Measurements from ENCODE around the gene RRP8. TPM values are rescaled to one million over a fixed set of nuclear protein-coding genes. Genes with fewer than 3 reads are reported as not detected.

Gene RRP8
- polyA plus RNA-seq, 3 donors from 2014 or later = 17.6 to 25.7 (median 18.3) TPM

DNA sequence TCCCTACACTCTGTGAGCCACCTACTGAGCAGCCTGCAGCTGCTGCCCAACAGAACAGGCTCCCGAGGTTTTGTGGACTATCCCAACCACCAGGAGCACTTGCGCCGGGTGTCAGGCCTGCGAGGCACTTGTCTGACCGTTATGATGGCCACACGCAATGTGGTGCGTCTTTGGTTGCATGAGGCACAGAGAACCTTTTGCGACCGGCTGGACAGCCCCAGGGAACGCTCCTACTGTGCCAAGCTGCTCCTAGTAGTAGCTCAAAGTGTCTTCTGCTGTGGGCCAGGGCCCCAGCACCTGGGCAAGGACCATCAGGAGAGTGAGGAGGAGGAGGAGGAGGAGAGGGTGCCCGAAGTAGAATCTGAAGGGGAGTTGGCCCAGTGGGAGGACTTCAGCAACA, 46.4 kb downstream of the RRP8 start:
- no peaks in the 10 kb centered on the region for H3K4me1 Mint-ChIP-seq
- no peak overlapping the region for H3K4me3 Mint-ChIP-seq
- peaks cover 4 to 16% (median 12%) of the 10 kb centered on the region in 3 donors for H3K36me3 Mint-ChIP-seq
- no peak for DNase-seq
- peaks cover 0 to 4% (median 0%) of the 10 kb centered on the region in 3 donors for H3K27me3 Mint-ChIP-seq (ENCODE audit: low read depth in 3 of 3)
- no peaks in the 10 kb centered on the region for H3K9me3 Mint-ChIP-seq
- no peak overlapping the region for H3K27ac Mint-ChIP-seq

DNA sequence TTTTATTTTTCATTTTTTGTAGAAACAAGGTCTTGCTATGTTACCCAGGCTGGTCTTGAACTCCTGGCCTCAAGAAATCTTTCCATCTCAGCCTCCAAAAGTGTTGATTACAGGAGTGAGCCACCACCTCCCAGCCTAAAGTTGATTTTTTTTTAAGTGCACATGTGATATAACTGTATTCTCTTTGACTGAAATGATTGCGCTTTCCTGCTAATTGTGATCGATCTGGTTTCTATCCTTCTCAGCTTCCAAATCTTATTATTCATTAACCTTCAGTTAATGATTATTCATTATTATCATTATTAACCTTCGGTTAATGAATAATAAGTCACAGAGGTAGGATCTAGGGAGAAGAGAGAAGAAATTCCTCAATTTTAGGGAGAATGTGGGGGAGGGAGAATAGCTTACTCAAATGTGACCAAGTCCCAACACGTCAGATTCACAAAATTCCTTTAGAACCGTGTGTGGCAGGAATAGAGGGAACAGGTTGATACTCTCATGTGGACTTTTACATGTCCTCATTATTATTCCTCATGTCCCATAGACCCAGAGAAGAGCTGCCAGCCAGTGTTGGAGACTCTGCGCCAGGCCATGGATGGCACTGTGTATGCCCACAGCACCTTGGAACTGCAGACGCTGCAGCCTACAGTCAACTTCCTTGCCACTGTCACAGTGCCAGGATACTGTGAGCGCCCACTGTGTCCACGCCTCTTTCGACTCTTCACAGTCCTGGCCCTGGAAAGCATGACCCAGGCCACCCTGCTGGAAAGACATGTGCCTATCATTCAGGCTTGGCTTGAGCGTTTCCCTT, 47.1 kb downstream of the RRP8 start:
- H3K4me1 Mint-ChIP-seq = no peaks in the 10 kb centered on the region
- H3K4me3 Mint-ChIP-seq = no peak overlapping the region
- H3K27me3 Mint-ChIP-seq (ENCODE audit: low read depth in 3 of 3) = peaks cover 0 to 4% (median 0%) of the 10 kb centered on the region in 3 donors
- H3K27ac Mint-ChIP-seq = peak overlapping the region in 1 of 6 donors; percentile 29
- H3K9me3 Mint-ChIP-seq = no peaks in the 10 kb centered on the region
- H3K36me3 Mint-ChIP-seq = peaks cover 4 to 8% (median 8%) of the 10 kb centered on the region in 3 donors
- no peak for DNase-seq

DNA sequence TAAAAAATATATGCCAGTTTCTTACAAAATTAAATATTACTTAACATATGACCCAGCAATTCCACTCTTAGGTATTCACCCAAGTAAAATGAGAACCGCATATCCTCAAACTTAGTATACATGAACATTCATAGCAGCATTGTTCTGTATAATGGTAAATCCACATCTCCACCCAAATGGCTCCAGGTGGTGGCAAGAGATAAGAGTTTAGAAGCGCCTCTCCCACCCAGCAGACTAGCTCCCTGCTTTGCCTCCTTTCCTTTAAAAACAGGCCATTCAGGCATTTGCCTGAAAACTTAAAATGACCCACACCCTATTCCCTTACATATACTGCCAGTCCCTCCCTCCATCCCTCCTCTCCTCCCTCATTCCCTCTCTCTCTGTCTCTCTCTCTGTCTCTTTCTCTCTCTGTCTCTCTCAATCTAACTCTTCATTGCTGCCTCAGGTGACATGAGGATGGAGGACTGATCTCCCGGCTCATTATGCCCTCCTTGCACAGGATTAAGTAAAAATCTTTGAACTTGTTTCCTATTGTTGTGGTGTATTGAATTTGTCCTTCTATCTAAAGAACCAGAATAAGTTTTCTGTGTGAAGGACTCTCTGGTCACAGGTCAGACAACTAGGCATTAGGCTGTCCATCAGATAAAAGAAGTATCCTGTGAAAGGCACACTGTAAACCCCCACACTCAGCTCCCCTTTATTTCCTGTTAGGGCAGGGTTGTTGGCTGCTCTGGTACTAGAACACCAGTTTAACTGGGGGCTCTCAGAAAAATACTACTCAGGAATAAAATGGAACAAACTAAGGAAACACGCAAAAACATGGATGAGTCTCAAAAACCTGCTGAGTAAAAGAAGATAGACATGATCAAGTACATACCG, 48.3 kb downstream of the RRP8 start:
- no peak overlapping the region for H3K27ac Mint-ChIP-seq

DNA sequence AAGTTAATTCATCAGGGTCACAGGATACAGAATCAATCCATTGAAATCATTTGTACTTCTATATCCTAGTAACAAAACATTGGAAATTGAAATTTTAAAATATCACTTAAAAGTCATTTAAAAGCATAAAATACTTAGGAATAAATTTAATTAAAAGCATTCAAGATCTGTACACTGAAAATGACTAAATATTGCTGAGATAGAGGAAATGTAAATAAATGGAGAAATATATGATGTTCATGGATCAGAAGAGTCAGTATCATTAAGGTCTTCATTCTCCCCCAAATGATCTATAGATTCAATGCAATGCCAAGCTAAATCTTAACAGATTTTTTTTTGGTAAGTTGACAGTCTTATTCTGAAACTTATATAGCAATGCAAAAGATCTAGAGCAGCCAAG, 49.8 kb downstream of the RRP8 start:
- Mint-ChIP-seq H3K27me3 (ENCODE audit: low read depth in 3 of 3) (peaks cover 0 to 2% (median 0%) of the 10 kb centered on the region in 3 donors), H3K4me3 (no peak overlapping the region), H3K36me3 (peaks cover 0 to 4% (median 0%) of the 10 kb centered on the region in 3 donors), H3K4me1 (no peaks in the 10 kb centered on the region), H3K27ac (no peak overlapping the region), H3K9me3 (no peaks in the 10 kb centered on the region)
- DNase-seq = no peak

More for the DNA sequence above, 48.3 kb downstream of the RRP8 start:
- Mint-ChIP-seq H3K36me3 (peaks cover 4 to 8% (median 6%) of the 10 kb centered on the region in 3 donors), H3K4me3 (no peak overlapping the region), H3K9me3 (no peaks in the 10 kb centered on the region), H3K27me3 (ENCODE audit: low read depth in 3 of 3) (peaks cover 0 to 4% (median 0%) of the 10 kb centered on the region in 3 donors), H3K4me1 (no peaks in the 10 kb centered on the region)
- DNase-seq = no peak

DNA sequence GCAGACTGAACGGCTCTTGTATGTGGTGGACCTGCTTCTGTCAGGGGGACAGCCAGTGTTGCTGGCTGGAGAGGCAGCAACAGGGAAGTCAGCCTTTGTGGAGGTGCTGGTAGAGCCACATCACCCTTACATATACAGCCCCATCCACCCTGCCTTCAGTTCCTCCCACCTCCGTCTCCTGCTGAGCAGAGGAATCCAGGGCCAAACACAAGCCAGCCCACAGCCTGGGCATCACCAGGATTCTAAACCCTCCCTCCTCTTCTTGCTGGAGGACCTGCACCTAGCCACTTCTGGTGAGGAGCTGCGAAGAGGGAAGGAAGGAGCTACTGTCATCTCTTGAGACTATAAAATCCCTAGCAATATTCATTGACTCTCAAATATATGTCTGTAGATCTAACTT, 54.8 kb downstream of the RRP8 start:
- Mint-ChIP-seq H3K27me3 (ENCODE audit: low read depth in 3 of 3) (no peaks in the 10 kb centered on the region), H3K27ac (no peak overlapping the region), H3K36me3 (no peaks in the 10 kb centered on the region), H3K4me3 (no peak overlapping the region), H3K4me1 (peaks cover 0 to 2% of the 10 kb centered on the region in 2 donors), H3K9me3 (no peaks in the 10 kb centered on the region)
- DNase-seq = no peak

DNA sequence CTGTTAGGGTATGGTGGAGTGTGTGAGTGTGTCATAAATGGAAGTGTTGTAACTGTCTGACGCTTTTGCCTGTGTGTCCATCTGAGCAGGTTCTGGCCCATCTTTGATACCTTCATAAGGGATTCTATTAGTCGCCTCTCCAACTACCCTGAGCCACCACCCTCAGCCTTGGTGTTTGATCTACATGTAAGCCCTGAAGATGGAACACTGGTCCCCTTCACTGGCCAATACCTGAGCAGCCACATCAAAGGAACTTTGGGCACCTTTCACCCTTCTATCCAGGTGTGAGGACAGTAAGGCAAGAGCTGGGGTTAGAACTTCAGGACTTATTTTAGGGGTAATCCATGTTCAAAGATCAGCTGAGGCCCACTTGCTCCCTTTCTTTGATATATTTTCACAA, 55.3 kb downstream of the RRP8 start:
- no peaks in the 10 kb centered on the region for H3K36me3 Mint-ChIP-seq
- H3K27me3 Mint-ChIP-seq (ENCODE audit: low read depth in 3 of 3) = no peaks in the 10 kb centered on the region
- no peaks in the 10 kb centered on the region for H3K9me3 Mint-ChIP-seq
- H3K4me3 Mint-ChIP-seq = no peak overlapping the region
- DNase-seq = no peak
- peaks cover 2 to 4% of the 10 kb centered on the region in 2 donors for H3K4me1 Mint-ChIP-seq
- peak overlapping the region in 1 of 6 donors; percentile 15 for H3K27ac Mint-ChIP-seq

DNA sequence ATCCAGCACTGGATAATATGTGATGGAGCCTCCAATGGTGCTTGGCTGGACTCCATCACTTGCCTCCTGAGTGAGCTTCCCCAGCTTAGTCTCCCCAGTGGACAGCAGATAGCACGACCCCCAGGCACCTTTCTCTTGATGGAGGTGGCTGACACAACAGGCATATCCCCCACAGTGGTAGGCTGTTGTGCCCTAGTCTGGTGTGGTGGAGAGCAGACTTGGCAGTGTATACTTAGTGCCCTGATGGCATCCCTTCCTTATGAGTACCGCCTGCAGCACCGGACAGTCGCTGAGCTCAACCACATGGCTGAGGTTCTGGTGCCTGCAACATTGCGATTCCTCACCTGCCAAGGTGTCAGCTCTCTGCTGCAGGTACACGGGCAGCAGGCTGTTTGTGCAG, 56.2 kb downstream of the RRP8 start:
- Mint-ChIP-seq H3K27me3 (ENCODE audit: low read depth in 3 of 3) (no peaks in the 10 kb centered on the region), H3K27ac (no peak overlapping the region), H3K4me3 (no peak overlapping the region), H3K4me1 (peaks cover 8 to 13% of the 10 kb centered on the region in 2 donors), H3K9me3 (no peaks in the 10 kb centered on the region), H3K36me3 (no peaks in the 10 kb centered on the region)
- no peak for DNase-seq

DNA sequence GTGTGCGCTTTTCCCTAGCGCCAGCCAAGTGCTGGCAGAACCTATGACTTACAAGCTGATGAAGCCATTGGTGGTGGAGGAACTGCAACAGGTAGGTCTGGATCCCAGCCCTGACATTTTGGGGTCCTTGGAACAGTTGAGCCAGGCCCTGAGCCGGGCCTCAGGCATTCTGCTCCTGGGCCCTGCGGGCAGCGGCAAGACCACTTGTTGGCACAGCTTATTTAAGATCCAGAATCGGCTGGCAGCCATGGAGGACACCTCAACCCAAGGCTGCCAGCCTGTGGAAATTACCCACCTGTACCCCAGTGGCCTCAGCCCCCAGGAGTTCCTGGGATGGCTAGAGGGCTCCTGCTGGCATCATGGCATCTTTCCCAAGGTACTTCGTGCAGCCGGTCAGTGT, 56.7 kb downstream of the RRP8 start:
- H3K9me3 Mint-ChIP-seq = no peaks in the 10 kb centered on the region
- no peak for DNase-seq
- no peak overlapping the region for H3K4me3 Mint-ChIP-seq
- no peak overlapping the region for H3K27ac Mint-ChIP-seq
- H3K36me3 Mint-ChIP-seq = no peaks in the 10 kb centered on the region
- H3K27me3 Mint-ChIP-seq (ENCODE audit: low read depth in 3 of 3) = no peaks in the 10 kb centered on the region
- H3K4me1 Mint-ChIP-seq = peaks cover 8 to 17% of the 10 kb centered on the region in 2 donors

DNA sequence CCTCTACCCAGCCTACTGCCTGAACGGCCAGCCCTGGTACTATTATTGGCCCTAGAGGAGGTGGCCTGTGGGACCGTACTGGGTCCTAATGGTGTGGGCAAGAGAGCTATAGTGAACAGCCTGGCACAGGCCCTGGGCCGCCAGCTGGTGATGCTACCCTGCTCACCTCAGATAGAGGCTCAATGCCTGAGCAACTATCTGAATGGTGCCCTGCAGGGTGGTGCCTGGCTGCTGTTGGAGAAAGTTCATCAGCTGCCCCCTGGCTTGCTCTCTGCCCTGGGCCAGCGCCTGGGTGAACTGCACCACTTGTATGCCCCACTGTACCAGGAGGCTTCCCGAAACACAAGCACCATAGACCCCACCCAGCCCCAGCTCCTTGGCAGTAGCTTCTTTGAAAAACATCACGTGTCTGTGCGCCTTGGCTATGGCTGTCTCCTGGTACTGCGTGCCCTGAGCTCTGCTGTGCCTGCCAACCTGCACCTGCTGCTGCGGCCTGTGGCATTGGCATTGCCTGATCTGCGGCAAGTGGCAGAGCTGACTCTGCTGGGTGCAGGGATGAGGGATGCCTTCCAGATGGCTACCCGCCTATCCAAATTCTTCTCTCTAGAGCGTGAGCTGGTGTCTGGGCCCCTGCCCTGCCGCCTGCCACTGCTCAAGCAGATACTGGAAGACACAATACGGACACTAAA, 57.4 kb downstream of the RRP8 start:
- Mint-ChIP-seq H3K9me3 (no peaks in the 10 kb centered on the region), H3K4me3 (no peak overlapping the region), H3K27ac (no peak overlapping the region), H3K36me3 (no peaks in the 10 kb centered on the region), H3K4me1 (peaks cover 8 to 24% of the 10 kb centered on the region in 2 donors), H3K27me3 (ENCODE audit: low read depth in 3 of 3) (no peaks in the 10 kb centered on the region)
- no peak for DNase-seq

Other genes with a start within 250 kb of the RRP8 start
- 10 to 100 TPM; 12.0 to 21.9 (median 18.4) TPM for gene SMPD1, start 213.1 kb downstream of the RRP8 start, polyA plus RNA-seq
- 10 to 100 TPM; 30.8 to 55.9 (median 35.2) TPM for gene APBB1, start 184.5 kb downstream of the RRP8 start, polyA plus RNA-seq
- gene HPX, start 162.6 kb downstream of the RRP8 start, polyA plus RNA-seq = not detected
- 1 to 10 TPM; 1.8 to 5.0 (median 2.9) TPM for gene TRIM3, start 129.7 kb downstream of the RRP8 start, polyA plus RNA-seq
- gene ARFIP2, start 122.3 kb downstream of the RRP8 start, polyA plus RNA-seq = 10 to 100 TPM; 34.2 to 39.9 (median 35.0) TPM
- gene TIMM10B, start 122.1 kb downstream of the RRP8 start, polyA plus RNA-seq = 10 to 100 TPM; 33.9 to 41.6 (median 35.2) TPM
- 1 to 10 TPM in 1 of 3 donors, under 1 TPM in 2; 0.74 to 1.3 (median 0.86) TPM for gene DNHD1, start 106.3 kb downstream of the RRP8 start, polyA plus RNA-seq
- gene ILK, start 158 bp upstream of the RRP8 start, polyA plus RNA-seq = 100 to 1,000 TPM; 155 to 297 (median 193) TPM
- gene TAF10, start 8.6 kb upstream of the RRP8 start, polyA plus RNA-seq = 100 to 1,000 TPM; 329 to 365 (median 334) TPM
- 100 to 1,000 TPM; 110 to 225 (median 167) TPM for gene TPP1, start 15.8 kb upstream of the RRP8 start, polyA plus RNA-seq
- under 1 TPM in 2 of 3 donors, not detected in 1; 0.10 to 0.11 TPM for gene DCHS1, start 52.2 kb upstream of the RRP8 start, polyA plus RNA-seq
- 10 to 100 TPM in 2 of 3 donors, 1 to 10 TPM in 1; 4.6 to 17.0 (median 13.7) TPM for gene MRPL17, start 79.7 kb upstream of the RRP8 start, polyA plus RNA-seq
- not detected for gene OR2AG2, start 168.4 kb upstream of the RRP8 start, polyA plus RNA-seq
- gene OR2AG1, start 179.4 kb upstream of the RRP8 start, polyA plus RNA-seq = not detected
- not detected for gene OR6A2, start 196.1 kb upstream of the RRP8 start, polyA plus RNA-seq
- not detected for gene OR10A5, start 242.1 kb upstream of the RRP8 start, polyA plus RNA-seq

Measured in immature natural killer cell (primary cell).